Peyer's patch (tissue), 4 donors: Measurements from ENCODE around the gene PXDN. TPM values are rescaled to one million over a fixed set of nuclear protein-coding genes. Genes with fewer than 3 reads are reported as not detected.

Experiments
- DNase-seq, 3 donors: peaks; one replicate each; pipeline ENCODE4 v3.0.0-alpha.2; 2017 to 2019
- H3K27ac ChIP-seq, 4 donors: fragments of 200-600 bp; sonication (generic); one replicate each; pipeline ENCODE4 v1.5.1; 2016 to 2019
- H3K27me3 ChIP-seq, 2 donors: fragments of 200-600 bp; sonication (generic); one replicate each; pipeline ENCODE4 v1.5.1; 2019
- H3K36me3 ChIP-seq, 3 donors: fragments of 200-600 bp; sonication (generic); one replicate each; pipeline ENCODE4 v1.5.1; 2016 to 2019
- H3K4me1 ChIP-seq, 4 donors: fragments of 200-600 bp; sonication (generic); one replicate each; pipeline ENCODE4 v1.5.1; 2016 to 2019
- H3K4me3 ChIP-seq, 4 donors: fragments of 200-600 bp; sonication (generic); 1 replicate in 3 of 4; 2 replicates in 1 of 4; pipeline ENCODE4 v1.5.1; 2016 to 2019; ENCODE audit warnings: mild to moderate bottlenecking in 1 of 4
- H3K9me3 ChIP-seq, 4 donors: fragments of 200-600 bp; sonication (generic); one replicate each; pipeline ENCODE4 v1.5.1; 2016 to 2019; ENCODE audit warnings: mild to moderate bottlenecking in 1 of 4
- POLR2A ChIP-seq, 2 donors: fragments of 450-650 bp; IDR thresholded peaks; one replicate each; pipeline ENCODE4 v1.5.1; 2017; ENCODE audit warnings: antibody characterized with exemption in 2 of 2, mild to moderate bottlenecking in 2 of 2, moderate library complexity in 2 of 2
- total RNA-seq, 4 donors: library from RNA; depleted of rRNA; stranded (reverse); fragments of >200 nt; gene quantifications; one replicate each; pipeline ENCODE4 v1.1.0, GENCODE V29; 2016
- TF ChIP-seq, protein P1 (sequence below), 6 experiments: fragments of 450-650 bp in 4 of 6; fragments of 200-600 bp in 2 of 6; sonication (generic) in 1 of 6; IDR thresholded peaks; one replicate each; pipeline ENCODE4 v1.5.1; 2017 to 2019; ENCODE audit warnings: antibody characterized with exemption in 6 of 6, mild to moderate bottlenecking in 3 of 6, moderate library complexity in 1 of 6

The PXDN gene
- total RNA-seq, 4 donors from 2014 or later: 7.5 to 148 (median 21.0) TPM

- peaks cover 0 to 7% (median 0%) of the 10 kb centered on the region in 4 donors for H3K4me1 ChIP-seq
- H3K36me3 ChIP-seq: no peaks in the 10 kb centered on the region
- H3K9me3 ChIP-seq: no peaks in the 10 kb centered on the region
- peak overlapping the region; percentile 40 to 73 (median 48) for H3K4me3 ChIP-seq
- H3K27me3 ChIP-seq: no peaks in the 10 kb centered on the region
- H3K27ac ChIP-seq: peak overlapping the region; percentile 68 to 97 (median 79)
- TF ChIP-seq POLR2A (IDR thresholded peaks at IDR 0.05): no peak
- TF ChIP-seq, protein P1, sequence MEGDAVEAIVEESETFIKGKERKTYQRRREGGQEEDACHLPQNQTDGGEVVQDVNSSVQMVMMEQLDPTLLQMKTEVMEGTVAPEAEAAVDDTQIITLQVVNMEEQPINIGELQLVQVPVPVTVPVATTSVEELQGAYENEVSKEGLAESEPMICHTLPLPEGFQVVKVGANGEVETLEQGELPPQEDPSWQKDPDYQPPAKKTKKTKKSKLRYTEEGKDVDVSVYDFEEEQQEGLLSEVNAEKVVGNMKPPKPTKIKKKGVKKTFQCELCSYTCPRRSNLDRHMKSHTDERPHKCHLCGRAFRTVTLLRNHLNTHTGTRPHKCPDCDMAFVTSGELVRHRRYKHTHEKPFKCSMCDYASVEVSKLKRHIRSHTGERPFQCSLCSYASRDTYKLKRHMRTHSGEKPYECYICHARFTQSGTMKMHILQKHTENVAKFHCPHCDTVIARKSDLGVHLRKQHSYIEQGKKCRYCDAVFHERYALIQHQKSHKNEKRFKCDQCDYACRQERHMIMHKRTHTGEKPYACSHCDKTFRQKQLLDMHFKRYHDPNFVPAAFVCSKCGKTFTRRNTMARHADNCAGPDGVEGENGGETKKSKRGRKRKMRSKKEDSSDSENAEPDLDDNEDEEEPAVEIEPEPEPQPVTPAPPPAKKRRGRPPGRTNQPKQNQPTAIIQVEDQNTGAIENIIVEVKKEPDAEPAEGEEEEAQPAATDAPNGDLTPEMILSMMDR (IDR thresholded peaks at IDR 0.05): peak in 3 of 6 experiments; percentile 11 to 30 (median 12)
- DNase-seq: peak; percentile 16 to 69 (median 60)
These were observed 1.5 kb downstream of the PXDN start for GRCh38 chr2:1742681-1743395.

GRCh38 chr2:1742301-1742680 is 2.0 kb downstream of the PXDN start:
- H3K27me3 ChIP-seq: no peaks in the 10 kb centered on the region
- H3K36me3 ChIP-seq: no peaks in the 10 kb centered on the region
- peaks cover 0 to 7% (median 0%) of the 10 kb centered on the region in 4 donors for H3K4me1 ChIP-seq
- peak overlapping the region; percentile 68 to 97 (median 79) for H3K27ac ChIP-seq
- DNase-seq: peak in 1 of 3 donors; percentile 15
- no peak for TF ChIP-seq POLR2A (IDR thresholded peaks at IDR 0.05)
- TF ChIP-seq, protein P1 (IDR thresholded peaks at IDR 0.05): no peak
- no peaks in the 10 kb centered on the region for H3K9me3 ChIP-seq
- peak overlapping the region in 2 of 4 donors; percentile 54 to 73 for H3K4me3 ChIP-seq

- Histone ChIP-seq H3K4me3 (no peak overlapping the region), H3K27ac (peak overlapping the region in 2 of 4 donors; percentile 84 to 97), H3K4me1 (peaks cover 0 to 7% (median 0%) of the 10 kb centered on the region in 4 donors), H3K27me3 (no peaks in the 10 kb centered on the region), H3K9me3 (no peaks in the 10 kb centered on the region), H3K36me3 (no peaks in the 10 kb centered on the region)
- peak in 1 of 3 donors; percentile 29 for DNase-seq
- TF ChIP-seq, protein P1 (IDR thresholded peaks at IDR 0.05): no peak
- no peak for TF ChIP-seq POLR2A (IDR thresholded peaks at IDR 0.05)
These were observed 2.5 kb downstream of the PXDN start for GRCh38 chr2:1741851-1742250.

DNA sequence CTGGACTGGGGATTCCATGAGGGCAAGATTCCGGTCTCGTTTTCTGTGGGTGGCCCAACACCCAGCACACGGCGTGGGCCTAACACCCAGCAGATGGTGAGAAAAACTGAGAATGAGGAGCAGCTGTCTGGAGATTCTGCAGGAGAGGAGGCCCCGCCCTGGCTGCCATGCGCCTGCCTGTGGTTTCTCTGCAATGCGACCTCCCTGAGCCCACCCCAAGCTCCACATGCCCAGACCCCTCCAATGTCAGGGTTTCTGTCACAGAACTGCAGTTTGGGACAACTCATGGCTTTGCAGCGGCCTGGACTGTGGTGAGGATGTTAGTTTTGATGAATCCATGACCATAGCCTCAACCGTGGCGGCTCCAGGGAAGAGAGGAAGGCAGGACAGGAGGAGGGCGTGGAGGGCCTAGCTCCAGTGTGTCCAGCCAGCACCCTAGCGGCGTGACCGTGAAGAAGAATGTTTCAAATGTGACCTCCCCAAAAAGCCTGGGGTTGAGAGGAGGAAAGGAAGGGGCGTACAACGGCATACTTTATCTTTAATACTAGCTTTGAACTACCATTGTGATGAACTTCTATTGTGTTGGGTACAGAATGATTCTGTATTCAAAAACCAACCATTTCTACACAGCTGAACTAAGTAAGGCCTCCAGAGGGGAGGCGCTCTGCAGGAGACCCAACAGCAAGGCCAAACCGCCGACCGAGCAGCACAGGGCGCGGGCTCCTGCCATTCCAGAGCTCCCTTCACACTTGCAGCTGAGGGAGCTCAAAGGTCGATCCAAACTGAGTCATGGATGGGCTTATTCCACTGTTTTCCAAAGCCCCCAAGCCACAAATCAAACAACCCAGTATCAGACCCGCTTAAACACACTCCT is 3.4 kb downstream of the PXDN start:
- Histone ChIP-seq H3K4me3 (no peak overlapping the region), H3K9me3 (no peaks in the 10 kb centered on the region), H3K4me1 (peaks cover 0 to 7% (median 0%) of the 10 kb centered on the region in 4 donors), H3K27me3 (no peaks in the 10 kb centered on the region), H3K27ac (peak overlapping the region in 2 of 4 donors; percentile 18 to 97), H3K36me3 (no peaks in the 10 kb centered on the region)
- no peak for TF ChIP-seq POLR2A (IDR thresholded peaks at IDR 0.05)
- TF ChIP-seq, protein P1 (IDR thresholded peaks at IDR 0.05): no peak
- peak in 1 of 3 donors; percentile 30 for DNase-seq

DNA sequence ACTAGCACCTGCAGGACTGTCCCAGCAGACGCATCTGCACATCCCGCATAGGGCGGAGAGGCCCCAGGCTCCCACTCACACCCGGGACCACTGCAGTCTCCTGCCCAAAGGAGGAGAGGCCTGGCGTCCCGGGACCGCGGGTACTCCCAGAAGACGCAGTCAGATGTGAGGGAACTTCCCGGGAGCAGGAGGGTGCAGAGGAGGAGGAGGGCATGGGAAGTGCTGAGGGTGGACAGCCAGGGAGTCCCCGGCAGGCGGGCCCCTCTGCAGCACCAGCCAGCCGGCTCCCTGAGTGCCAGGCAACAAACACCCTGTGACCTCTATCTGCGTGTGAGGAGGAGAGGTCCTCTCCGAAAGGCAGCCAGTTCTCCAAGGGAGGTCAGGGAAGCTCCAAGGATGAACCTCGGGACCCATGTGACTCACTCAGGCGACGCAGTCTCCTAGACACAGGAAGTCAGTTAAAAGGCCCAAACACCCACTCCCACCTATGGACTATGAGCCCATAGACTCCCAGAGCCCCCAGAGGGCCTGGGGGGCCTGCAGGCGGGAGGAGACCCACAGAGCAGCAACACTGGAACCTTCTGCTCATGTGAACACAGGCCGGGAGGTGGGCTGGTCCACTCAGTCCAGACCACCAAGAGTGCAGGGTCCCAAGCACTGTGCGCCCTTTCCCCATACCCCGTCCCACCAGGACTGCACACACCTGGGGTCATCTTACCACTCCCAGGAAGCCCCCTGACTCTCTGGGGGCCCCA is 4.2 kb downstream of the PXDN start:
- peak in 2 of 3 donors; percentile 10 to 38 for DNase-seq
- H3K36me3 ChIP-seq: no peaks in the 10 kb centered on the region
- TF ChIP-seq POLR2A (IDR thresholded peaks at IDR 0.05): no peak
- TF ChIP-seq, protein P1 (IDR thresholded peaks at IDR 0.05): no peak
- peak overlapping the region in 2 of 4 donors; percentile 18 to 97 for H3K27ac ChIP-seq
- H3K9me3 ChIP-seq: peaks cover 0 to 4% (median 0%) of the 10 kb centered on the region in 4 donors
- H3K4me1 ChIP-seq: peaks cover 0 to 7% (median 0%) of the 10 kb centered on the region in 4 donors
- H3K4me3 ChIP-seq: no peak overlapping the region
- H3K27me3 ChIP-seq: no peaks in the 10 kb centered on the region
